T-helper 2 cell treated with Interferon-gamma antibody and Interleukin-4, amounts not matched to agents 100 ng/mL and 5 ng/mL, for 36 hours (primary cell): Measurements from ENCODE around the gene PSEN2. TPM values are rescaled to one million over a fixed set of nuclear protein-coding genes. Genes with fewer than 3 reads are reported as not detected.
"Not testable (repeated sequence)": the region's sequence is repeated elsewhere in the genome, so short reads cannot be mapped to it uniquely, and the experiment has no call there.

Experiments used
- intact Hi-C: fragments of 100-400 bp; cut with micrococcal nuclease; formaldehyde crosslinking; loops from one replicate; pipeline ENCODE4 v1.15.1; 2023
- total RNA-seq: library from RNA; stranded (reverse); gene quantifications from 2 replicates; pipeline ENCODE4 v1.2.3, GENCODE V29; 2022

The PSEN2 gene
- total RNA-seq: 7.8 and 9.8 TPM in 2 replicates

- intact Hi-C loops: loop anchor here (1.0 to 2.0 kb wide), 2 partner anchors 12 to 70 kb away; partner anchors contain the start of gene COQ8A
Observed at GRCh38 chr1:226870401-226871279, at the start of gene PSEN2. TSS of gene PSEN2 (plus strand) at chr1:226870616. CDS start at chr1:226881908, 11,292 bp downstream.

GRCh38 chr1:226820941-226821718, 49.3 kb upstream of the PSEN2 start:
- intact Hi-C loops: no loop called here

DNA sequence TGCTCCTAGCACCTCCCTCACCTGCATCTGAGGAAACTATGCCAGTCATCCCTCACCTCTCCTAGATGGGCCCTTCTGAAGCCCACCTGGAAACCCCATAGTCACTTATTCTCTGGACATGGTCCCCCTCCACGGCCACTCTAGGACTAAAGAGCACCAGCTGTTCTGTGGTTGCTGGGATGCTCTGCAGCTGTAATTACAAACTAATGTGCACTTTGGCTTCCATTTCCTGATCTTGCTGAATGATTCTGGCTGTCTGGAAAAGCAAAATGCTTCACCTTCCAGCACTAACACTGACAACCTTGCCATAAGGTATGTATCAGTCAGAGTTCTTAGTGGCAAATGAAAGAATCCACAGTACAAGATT, 48.7 kb upstream of the PSEN2 start:
- intact Hi-C loops: no loop called here

DNA sequence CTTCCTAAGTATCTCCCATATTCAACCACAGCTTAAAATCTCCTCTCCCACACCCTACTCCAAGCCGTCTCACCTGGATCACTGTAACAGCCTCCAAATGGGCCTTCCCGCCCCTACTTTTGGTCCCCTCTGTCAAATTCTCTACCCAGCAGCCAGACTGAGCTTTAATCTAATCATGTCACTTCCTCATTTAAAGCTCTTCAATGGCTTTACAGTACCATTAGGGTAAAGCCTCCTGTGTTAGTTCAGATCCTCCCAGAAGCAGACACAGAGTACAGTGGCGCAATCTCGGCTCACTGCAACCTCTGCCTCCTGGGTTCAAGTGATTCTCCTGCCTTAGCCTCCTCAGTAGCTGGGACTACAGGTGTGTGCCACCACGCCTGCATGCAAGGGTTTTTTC, 46.8 kb upstream of the PSEN2 start:
- intact Hi-C loops: no loop called here

DNA sequence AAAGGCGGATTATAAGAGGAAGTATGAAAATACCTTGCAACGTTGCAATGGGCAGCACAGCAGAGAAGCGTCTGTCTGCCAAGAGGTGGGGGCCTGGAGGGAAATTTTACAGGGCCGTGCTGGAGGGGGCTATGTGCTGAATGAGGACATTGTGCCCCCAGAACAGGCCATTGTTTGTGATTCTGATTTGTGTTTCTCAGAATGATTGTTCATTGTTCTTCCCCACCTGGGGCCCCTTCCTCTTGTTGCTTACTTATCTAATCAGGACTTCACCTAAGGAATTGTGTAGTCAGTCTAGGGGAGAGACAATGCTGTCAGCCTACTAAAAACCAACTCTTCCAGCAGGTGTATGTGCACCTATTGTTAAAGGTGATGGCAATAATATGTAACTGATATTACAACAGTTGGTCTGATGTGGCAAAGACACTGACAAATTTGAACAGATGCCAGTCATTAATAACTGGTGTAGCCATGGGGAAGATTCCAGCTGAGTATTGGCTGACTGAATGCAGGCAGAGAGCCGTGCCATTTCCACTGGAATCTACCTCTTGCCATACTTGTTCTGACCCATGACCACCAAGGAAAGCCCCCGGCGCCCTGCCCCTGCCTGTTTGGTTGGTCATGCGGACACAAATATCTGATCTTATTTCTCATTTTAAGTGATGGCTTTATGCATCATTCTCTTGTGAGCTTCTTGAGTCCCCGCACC, 45.2 kb upstream of the PSEN2 start:
- intact Hi-C loops: loop anchor here (5.0 kb wide), 1 partner anchor 278 kb away; the partner anchor contains the start of gene STUM

DNA sequence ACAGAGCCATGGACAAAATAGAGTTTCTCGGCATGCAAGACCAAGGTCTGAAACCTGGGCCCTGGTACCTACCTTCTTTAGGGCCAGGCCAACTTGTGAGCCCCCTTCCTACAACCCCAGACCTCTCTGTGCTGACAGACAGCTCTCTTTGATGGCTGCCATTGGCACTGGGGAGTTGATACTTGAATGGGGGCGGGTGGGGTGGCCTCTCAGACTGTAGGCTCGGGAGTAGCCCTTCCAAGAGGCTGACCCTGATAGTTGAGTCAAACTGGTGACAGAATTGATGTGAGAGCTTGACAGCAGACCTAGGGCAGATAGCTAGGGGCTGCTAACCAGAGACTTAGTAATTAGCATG, 44.7 kb upstream of the PSEN2 start:
- intact Hi-C loops: loop anchor here (5.0 kb wide), 1 partner anchor 278 kb away; the partner anchor contains the start of gene STUM

- intact Hi-C loops: loop anchor here (5.0 kb wide), 1 partner anchor 279 kb away; the partner anchor contains the start of gene STUM
Observed at GRCh38 chr1:226826479-226827261, 43.7 kb upstream of the PSEN2 start.

DNA sequence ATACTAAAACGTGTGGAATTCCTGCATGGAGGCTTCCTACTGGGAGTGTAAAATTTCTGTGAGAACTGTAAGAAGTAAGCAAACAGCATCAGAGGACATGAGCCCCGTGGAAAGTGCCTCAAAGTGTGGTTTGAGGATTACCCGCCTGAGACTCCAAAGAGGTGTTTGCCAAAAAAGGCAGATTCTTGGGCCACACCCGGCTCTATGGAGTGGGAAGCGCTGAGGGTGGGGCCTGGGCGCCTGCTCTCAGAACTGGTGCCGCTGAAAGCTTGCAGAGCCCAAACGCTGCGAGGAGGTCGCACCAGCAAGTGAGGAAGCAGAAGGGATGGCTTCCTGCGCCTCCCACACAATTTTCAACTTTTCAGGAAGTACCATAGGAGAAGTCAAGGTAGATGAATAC, 43.0 kb upstream of the PSEN2 start:
- intact Hi-C loops: loop anchor here (5.0 kb wide), 1 partner anchor 280 kb away; the partner anchor contains the start of gene STUM

GRCh38 chr1:226827968-226828513, 42.4 kb upstream of the PSEN2 start:
- intact Hi-C loops: loop anchor here (1.0 to 5.0 kb wide), 6 partner anchors 89 to 281 kb away; partner anchors contain the start of genes ITPKB and STUM

GRCh38 chr1:226829105-226829504, 41.3 kb upstream of the PSEN2 start:
- intact Hi-C loops: loop anchor here (2.0 to 5.0 kb wide), 2 partner anchors 126 to 282 kb away; partner anchors contain the start of gene STUM

DNA sequence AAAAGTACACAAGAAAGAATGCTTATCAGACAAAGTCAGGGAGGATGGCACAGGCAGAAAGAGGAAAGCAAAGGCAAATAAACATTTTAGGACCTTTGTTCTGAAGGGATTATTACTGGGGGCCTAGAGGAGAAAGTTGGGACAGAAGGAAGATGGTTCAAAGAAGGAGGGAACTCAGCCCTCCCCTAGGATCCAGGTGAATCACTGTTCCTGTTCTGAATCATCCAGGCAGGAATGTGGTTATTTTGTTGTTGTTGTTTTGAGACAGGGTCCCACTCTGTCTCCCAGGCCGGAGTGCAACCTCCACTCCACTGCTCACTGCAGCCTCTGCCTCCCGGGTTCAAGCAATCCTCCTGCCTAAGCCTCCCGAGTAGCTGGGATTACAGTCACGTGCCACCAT, 38.5 kb upstream of the PSEN2 start:
- intact Hi-C loops: no loop called here

DNA sequence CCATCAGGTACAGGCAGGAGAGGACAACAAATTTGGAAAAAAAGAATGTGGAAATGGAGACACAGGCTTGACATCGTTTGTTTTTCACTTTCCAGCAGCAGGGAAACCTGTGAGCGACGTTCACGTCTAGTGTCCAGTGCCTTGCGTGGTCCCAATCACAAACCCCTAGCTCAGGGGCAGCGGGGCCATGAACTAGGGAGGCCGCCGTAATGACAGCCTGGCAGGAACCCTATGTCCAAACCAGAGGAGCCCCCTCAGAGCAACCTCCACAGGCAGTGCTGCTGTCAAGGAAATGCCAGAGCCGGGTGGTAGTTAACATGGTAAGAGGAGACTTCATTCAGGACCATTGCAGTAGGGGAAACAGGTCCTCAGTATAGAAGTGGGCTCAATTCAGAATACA, 37.8 kb upstream of the PSEN2 start:
- intact Hi-C loops: no loop called here

DNA sequence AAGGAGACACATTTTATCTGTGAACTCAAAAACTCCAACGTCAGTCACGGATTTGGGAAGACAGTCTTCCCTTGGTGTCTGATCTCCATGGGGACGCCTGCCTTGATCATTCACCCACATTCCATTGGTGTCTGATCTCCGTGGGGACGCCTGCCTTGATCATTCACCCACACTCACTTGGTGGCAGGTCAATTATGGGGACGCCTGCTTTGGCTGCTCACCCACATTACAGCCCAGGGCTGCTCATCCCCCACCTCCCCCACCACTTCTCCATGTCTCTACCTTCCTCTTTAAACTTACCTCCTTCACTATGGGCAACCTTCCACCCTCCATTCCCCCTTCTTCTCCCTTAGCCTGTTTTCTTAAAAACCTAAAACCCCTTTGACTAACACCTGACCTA, 36.2 kb upstream of the PSEN2 start:
- intact Hi-C loops: not testable (repeated sequence)

DNA sequence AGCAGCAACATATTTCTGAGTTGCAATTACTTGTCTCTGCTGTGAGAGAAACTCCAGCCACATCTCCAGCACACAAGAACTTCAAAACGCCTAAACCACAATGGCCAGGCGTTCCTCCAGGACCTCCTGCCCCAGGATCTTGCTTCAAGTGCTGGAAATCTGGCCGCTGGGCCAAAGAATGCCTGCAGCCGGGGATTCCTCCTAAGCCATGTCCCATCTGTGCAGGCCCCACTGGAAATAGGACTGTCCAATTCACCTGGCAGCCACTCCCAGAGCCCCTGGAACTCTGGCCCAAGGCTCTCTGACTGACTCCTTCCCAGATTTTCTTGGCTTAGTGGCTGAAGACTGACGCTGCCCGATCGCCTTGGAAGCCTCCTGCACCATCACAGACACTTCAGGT, 35.0 kb upstream of the PSEN2 start:
- intact Hi-C loops: not testable (repeated sequence)

DNA sequence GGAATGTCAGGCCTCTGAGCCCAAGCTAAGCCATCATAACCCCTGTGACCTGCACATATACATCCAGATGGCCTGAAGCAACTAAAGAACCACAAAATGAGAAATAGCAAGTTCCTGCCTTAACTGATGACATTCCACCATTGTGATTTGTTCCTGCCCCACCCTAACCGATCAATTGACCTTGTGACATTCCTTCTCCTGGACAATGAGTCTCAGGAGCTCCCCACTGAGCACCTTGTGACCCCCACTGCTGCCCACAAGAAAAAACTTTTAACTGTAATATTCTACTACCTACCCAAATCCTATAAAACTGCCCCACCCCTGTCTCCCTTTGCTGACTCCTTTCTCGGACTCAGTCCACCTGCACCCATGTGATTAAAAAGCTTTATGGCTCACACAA, 32.5 kb upstream of the PSEN2 start:
- intact Hi-C loops: not testable (repeated sequence)

DNA sequence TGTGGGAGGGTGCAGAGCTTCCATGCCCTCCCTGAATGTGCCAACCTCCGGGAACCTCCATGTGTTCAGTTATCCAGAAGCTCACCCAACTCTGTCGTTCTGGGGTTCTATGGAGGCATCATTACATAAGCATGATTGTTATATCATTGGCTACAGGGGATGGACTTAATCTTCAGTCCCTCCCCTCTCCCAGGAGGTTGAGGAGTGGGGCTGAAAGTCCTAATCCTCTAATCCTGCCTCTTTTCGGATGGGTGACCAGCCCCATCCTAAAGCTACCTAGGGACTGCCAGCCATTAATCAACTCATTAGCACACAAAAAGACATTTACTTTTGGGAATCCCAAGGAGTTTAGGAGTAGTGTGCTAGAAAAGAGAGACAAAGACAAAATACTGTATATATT, 32.0 kb upstream of the PSEN2 start:
- intact Hi-C loops: no loop called here

GRCh38 chr1:226845624-226846023, 24.8 kb upstream of the PSEN2 start:
- intact Hi-C loops: no loop called here

GRCh38 chr1:226846786-226847185, 23.6 kb upstream of the PSEN2 start:
- intact Hi-C loops: no loop called here

- intact Hi-C loops: not testable (repeated sequence)
Observed at GRCh38 chr1:226854548-226854947, 15.9 kb upstream of the PSEN2 start.

GRCh38 chr1:226862890-226863289, 7.5 kb upstream of the PSEN2 start:
- intact Hi-C loops: no loop called here
